Activated CD8-positive, alpha-beta memory T cell treated with anti-CD3 and anti-CD28 coated beads, Interleukin-2, amount 50 U/mL, for 4 hours (primary cell): ENCODE data around the gene KRTAP22-2.

ENCODE experiments used
- DNase-seq: peaks from one replicate; pipeline ENCODE4 v3.0.0-alpha.2; 2020

The KRTAP22-2 gene

GRCh38 chr21:30590297-30590696 lies at the start of gene KRTAP22-2:
KRTAP22-2 (minus strand) TSS chr21:30590397.
- DNase-seq = no peak

DNA sequence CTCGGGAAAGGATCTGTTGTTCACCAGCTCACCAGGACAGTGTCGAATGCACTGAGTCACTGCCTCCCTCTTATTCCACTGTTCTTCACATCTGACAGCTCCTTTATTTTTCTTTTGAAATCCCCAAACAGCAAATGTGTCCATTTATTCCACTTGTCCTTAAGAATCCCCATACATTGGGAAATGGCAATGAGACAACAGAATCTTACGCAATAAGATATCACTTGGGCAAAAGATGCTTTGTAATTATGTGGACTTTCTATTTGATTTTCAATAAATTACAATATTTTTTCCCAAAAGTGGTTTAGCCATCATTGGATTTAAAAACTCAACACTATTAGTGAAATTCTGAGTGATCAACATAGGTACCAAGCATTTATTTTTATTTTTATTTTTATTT lies 48.5 kb upstream of the KRTAP22-2 start:
- no peak for DNase-seq

- no peak for DNase-seq
These were observed 44.7 kb upstream of the KRTAP22-2 start, which contains the start of gene KRTAP20-2 for GRCh38 chr21:30634906-30635305. KRTAP20-2 (plus strand) TSS chr21:30635206; CDS start chr21:30635264, 58 bp downstream.

DNA sequence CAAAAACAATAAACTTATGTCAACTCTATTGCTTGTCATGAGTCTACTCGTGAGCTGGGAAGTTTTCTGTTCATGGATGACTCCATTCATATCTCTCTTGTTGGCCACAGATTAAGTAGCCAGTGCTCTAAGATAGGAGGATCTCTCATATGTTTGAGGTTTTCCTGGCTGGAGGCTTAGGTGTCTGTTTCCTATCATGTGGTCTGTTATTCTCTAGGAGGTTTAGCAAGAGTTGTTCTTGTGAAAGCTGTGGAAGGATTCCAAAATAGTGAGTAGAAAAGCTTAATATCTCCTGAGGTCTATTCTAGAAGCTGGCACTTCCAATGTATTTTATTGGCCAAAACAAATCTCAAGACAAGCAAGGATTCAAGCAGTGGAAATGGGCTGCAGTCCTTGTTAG lies 39.0 kb upstream of the KRTAP22-2 start:
- no peak for DNase-seq

- DNase-seq = no peak
These were observed 37.9 kb upstream of the KRTAP22-2 start for GRCh38 chr21:30628109-30628508.

DNA sequence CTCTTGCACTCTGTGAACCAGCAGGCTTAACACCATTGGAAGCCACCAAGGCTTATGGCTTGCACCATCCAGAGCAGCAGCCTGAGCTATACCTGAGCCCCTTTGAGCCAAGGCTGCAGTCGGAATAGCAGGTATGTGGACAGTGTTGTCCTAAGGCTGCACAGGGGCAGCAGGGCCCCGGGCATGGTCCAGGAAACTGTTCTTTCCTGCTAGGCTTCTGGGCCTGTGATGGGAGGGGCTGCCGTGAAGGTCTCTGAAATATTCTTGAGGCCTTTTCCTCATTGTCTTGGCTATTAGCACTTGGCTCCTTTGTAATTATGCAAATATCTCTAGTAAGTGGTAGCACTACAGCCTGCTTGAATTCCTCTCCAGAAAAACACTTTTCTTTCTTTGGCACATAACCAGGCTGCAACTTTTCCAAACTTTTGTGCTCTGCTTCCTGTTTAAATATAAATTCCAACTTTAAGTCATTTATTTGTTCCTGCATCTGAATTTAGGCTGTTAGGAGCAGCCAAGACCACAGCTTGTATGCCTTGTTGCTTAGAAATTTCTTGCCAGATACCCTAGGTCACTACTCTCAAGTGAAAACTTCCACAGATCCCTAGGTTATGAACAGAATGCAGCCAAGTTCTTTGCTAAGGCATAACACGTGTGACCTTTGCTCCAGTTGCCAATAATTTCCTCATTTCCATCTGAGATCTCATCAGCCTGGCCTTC lies 35.4 kb upstream of the KRTAP22-2 start:
- no peak for DNase-seq

- no peak for DNase-seq
These were observed 33.2 kb upstream of the KRTAP22-2 start for GRCh38 chr21:30623362-30623761.

DNA sequence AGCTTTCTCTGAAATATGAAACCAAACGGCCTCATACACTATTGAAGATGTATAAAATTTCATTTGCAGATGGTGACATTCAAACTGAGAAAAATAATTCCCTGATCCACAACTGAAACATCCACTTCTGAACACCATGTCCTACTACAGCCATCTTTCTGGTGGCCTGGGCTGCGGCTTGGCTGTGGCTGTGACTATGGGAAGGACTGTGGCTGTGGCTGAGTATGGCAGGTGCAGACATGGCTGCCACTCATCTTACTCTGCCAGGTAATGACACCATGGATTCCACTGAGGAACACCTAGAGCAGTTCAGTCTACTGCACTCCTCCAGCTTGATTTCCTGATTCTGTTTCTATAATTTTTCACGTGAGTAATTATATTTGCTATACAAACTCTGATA lies 30.3 kb upstream of the KRTAP22-2 start, which contains the start of gene KRTAP20-4:
Gene KRTAP20-4, plus strand, starts transcription at position 106 of the 400 bp plus-strand sequence.
- no peak for DNase-seq

- no peak for DNase-seq
These were observed 29.9 kb upstream of the KRTAP22-2 start for GRCh38 chr21:30620080-30620479.

- DNase-seq = no peak
These were observed 25.9 kb upstream of the KRTAP22-2 start, which contains the start of gene KRTAP20-1 for GRCh38 chr21:30616125-30616524. KRTAP20-1 (plus strand) TSS chr21:30616425; CDS start chr21:30616455, 30 bp downstream.

DNA sequence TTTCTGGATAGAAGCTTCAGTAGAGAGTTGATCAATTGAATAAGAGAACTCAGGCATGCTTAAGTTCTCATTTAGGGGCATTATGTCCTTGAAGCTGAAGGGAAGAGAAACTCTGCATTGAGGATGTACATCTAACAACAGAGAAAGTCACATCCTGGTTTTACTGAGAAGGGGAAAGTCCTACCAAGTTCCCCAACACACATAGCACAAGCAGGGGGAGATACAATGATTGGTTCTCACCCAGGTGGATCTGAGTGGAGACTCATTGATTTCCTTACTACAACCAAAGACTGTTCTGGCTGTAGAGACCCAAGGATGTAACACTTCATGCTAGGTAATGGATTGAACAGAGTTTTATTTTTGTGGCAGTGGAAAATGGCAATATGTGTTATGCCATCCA lies 25.0 kb upstream of the KRTAP22-2 start:
- DNase-seq = no peak

DNA sequence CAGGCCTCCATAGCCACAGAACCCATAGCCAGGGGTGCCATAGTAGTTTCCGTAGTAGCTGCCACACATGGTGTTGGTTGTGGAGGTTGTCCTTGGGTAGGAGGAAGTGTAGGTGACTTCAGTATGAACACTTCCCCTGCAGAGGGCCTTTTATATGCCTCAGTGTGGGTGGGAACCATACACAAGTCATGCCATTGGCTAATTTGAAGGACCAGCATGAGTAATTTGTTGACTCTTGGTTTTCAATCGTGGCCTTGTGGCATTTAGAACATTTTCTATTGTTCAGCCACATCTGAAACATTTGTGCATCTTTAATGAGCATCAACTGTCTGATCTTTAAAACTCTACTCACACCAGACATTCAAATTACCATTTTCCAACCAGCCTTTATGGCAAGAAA lies 23.6 kb upstream of the KRTAP22-2 start, which contains the start of gene KRTAP6-1:
Gene KRTAP6-1, minus strand, starts transcription at position 95 of the 400 bp plus-strand sequence. Its CDS starts 26 bp downstream, at position 69.
- DNase-seq = no peak

- no peak for DNase-seq
These were observed 21.9 kb upstream of the KRTAP22-2 start for GRCh38 chr21:30612132-30612531.

DNA sequence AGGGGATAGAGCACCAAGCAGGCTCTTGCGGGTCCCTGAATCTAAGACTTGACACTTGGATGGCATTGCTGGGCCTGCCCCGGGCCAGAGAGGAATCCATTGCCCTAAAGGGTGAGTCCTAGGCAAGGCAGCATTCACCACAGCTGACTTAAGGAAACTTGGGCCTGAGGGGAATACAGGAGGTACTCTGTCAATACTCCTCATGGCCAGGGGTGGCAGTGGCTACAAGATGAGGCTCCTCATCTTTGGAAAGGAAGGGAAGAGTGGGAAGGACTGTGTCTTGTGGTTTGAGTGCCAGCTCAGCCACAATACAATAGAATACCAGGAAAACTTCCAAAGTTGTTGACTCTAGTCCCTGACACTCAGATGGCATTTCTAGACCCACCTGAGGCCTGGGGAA lies 15.8 kb upstream of the KRTAP22-2 start:
- DNase-seq = no peak

DNA sequence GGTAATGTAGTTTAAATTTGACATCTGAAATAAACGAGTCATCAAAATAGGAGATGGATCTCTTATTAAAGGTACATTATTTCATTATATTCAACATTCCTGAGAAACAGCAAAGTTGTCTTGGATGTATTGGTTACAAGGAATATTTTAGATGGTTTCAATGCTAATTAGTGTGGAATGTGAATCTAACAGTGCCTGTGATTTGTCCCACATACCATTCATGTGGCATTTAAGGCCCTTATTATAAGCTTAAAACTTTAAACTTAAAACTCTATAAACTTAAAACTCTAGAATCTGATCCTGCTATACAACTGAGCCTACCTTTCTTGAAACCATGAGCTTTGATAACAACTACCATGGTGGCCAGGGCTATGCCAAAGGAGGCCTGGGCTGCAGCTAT lies 10.6 kb upstream of the KRTAP22-2 start, which contains the start of gene KRTAP22-1:
Gene KRTAP22-1, plus strand, starts transcription at position 301 of the 400 bp plus-strand sequence.
- DNase-seq = no peak

DNA sequence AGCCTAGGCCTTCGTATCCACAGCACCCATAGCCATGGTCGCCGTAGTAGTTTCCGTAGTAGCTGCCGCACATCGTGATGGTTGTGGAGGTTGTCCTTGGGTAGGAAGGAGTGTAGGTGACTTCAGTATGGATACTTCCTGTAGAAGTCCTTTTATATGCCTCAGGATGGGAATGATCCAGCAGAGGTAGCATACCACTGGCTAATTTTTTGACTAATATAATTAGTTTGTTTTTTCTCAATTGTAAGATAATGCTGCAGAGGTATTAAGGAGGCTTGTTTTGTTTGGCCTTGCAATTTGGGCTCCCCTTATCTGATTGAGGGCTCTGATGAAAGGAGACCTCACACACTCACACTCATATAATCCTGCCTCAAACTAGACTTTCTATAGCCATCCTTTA lies 8.6 kb upstream of the KRTAP22-2 start, which contains the start of gene KRTAP6-2:
Gene KRTAP6-2, minus strand, starts transcription at position 101 of the 400 bp plus-strand sequence. Its CDS starts 28 bp downstream, at position 73.
- DNase-seq = no peak

DNA sequence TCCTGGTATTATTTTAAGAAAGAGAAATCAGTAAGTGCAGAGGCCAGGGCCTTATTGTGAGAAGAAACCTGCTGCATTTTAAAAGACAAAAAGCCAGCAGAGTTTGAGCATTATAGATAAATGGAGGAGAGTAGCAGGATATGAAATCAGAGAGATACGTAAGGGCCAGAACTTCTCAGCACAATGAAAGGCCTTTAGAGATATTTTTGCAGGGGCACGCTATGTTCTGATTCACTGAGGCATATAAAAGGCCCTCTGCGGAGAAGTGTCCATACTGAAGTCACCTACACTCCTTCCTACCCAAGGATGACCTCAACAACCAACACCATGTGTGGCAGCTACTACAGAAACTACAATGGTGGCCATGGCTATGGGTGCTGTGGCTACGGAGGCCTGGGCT lies 1.9 kb upstream of the KRTAP22-2 start, which contains the start of gene KRTAP6-3:
Gene KRTAP6-3, plus strand, starts transcription at position 301 of the 400 bp plus-strand sequence. Its CDS starts 6 bp downstream, at position 307.
- DNase-seq = no peak

- DNase-seq = no peak
These were observed 7.3 kb downstream of the KRTAP22-2 start for GRCh38 chr21:30582870-30583269.

GRCh38 chr21:30580132-30580531 lies 10.1 kb downstream of the KRTAP22-2 start:
- DNase-seq = no peak

GRCh38 chr21:30579346-30579745 lies 10.9 kb downstream of the KRTAP22-2 start:
- no peak for DNase-seq

- DNase-seq = no peak
These were observed 12.4 kb downstream of the KRTAP22-2 start for GRCh38 chr21:30577766-30578165.

DNA sequence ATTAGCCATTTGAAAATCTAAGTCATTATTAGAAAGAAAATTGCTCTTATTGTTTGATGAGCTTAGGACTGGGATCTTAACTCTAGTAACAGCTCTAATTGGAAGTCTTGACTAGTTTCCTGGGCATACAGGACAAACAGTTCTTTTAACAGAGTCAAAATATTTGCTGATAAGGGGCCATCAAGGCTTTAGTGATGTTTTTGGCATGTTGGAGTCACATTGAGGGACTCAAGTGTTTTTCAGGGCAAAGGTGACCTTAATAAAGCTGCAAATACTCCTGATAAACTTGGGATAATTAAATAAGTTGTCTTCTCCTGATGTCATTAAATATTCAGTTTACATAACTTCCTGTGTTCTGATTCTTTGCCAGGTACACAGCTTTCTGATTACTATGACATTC lies 22.6 kb downstream of the KRTAP22-2 start:
- DNase-seq = no peak

DNA sequence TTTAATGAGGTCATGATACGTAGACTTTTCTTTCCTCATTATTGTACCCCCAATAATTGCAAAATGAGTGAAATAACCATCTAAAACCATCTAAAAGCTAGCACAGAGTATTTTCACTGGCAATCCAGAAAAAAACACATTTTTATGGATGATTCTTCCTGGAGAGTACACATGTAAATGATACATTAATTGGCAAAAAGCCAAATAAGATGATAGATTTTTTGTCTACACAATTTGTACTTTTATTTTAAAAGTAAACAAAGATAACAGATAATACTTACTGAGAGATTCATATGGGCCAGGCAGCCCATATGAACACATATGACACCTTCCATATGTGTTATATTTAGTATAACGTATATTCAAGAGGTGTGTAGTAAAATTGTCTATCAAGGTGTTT lies 26.6 kb downstream of the KRTAP22-2 start:
- DNase-seq = no peak

DNA sequence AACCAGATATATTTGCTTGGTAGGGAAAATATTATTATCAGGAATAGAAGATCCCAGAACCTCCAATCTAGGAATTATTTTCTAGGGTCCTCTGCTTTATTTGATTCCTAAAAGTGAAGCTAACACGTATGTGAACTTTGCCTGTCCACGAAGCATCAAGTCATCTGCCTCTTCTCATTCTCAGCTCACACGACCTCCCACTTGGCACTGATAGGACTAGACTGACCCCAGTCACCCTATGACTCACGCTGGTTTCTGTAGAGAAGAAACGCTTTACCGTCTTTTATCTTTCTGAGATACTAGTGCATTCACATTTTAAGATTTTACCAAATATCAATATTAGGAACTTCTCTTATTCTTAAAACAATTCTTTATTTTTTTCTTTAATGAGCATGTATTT lies 27.1 kb downstream of the KRTAP22-2 start:
- no peak for DNase-seq
